Left ventricle myocardium superior (tissue), 1 donor: ENCODE results near the gene ZNF219. TPM values are rescaled to one million over a fixed set of nuclear protein-coding genes. Genes with fewer than 3 reads are reported as not detected.
A peak's percentile ranks its signal among the peaks of the same experiment; 100 is the strongest.

Source experiments
- ATAC-seq: fragments of 200-7000 bp; cut with Tn5 transposase; one replicate; pipeline ENCODE4 v1.9.1; 2020; ENCODE audit warnings: mild to moderate bottlenecking, moderate library complexity
- DNase-seq: peaks from one replicate; pipeline ENCODE4 v3.0.0-alpha.2; 2020
- intact Hi-C: fragments of 100-400 bp; cut with micrococcal nuclease; formaldehyde crosslinking; loops from one replicate; pipeline ENCODE4 v1.11.0; 2022
- long read RNA-seq: library from polyadenylated mRNA; unstranded; transcript quantifications from one replicate; pipeline ENCODE4 v2.0.0, GENCODE V29; 2021
- total RNA-seq: library from RNA; stranded (reverse); fragmentation: NEBNext Ultra II Directional; extraction: Animal tissue kit (Norgen Biotek cat#: 25700); gene quantifications from one replicate; pipeline ENCODE4 v1.2.1, GENCODE V29; 2021
- donor health status: DM: no; HTN: yes; CAD: no; lungs with severe emphysema.

ZNF219 gene
- total RNA-seq = 57.0 TPM
- long read RNA-seq, transcript ZNF219-201 (5 exons, 3,071 nt) = major isoform, 16 of 241 reads
- long read RNA-seq, partial matches to known transcripts = 201 of 241 reads
- long read RNA-seq, other reads (novel, unspliced or antisense) = 22 of 241 reads

- intact Hi-C loops = no loop called here
- peak; percentile 62 for ATAC-seq
- peak; percentile 77 for DNase-seq
Observed at GRCh38 chr14:21098076-21098891, at the start of gene ZNF219. ZNF219 (minus strand) TSS chr14:21098655; CDS start chr14:21093591, 5,064 bp downstream.

DNA sequence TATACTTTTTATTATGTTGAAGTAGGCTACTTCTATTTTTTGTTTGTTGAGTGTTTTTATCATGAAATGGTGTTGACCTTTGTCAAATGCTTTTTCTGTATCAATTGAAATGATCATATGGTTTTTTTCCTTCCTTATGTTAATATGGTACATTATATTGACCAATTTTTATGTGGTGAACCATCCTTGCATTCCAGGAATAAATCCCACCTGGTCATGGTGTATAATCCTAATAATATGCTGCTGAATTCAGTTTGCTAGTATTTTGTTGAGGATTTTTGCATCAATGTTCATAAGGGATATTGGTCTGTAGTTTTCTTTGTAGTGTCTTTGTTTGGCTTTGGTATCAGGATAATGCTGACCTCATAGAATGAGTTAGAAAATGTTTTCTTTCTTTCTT, 47.0 kb upstream of the ZNF219 start:
- no peak for ATAC-seq
- intact Hi-C loops = no loop called here
- no peak for DNase-seq

- DNase-seq = no peak
- intact Hi-C loops = no loop called here
- ATAC-seq = no peak
Observed at GRCh38 chr14:21142357-21142756, 43.9 kb upstream of the ZNF219 start.

GRCh38 chr14:21136024-21136423, 37.6 kb upstream of the ZNF219 start:
- no peak for ATAC-seq
- intact Hi-C loops = no loop called here
- DNase-seq = no peak

- ATAC-seq = no peak
- intact Hi-C loops = no loop called here
- no peak for DNase-seq
Observed at GRCh38 chr14:21133901-21134300, 35.4 kb upstream of the ZNF219 start.

DNA sequence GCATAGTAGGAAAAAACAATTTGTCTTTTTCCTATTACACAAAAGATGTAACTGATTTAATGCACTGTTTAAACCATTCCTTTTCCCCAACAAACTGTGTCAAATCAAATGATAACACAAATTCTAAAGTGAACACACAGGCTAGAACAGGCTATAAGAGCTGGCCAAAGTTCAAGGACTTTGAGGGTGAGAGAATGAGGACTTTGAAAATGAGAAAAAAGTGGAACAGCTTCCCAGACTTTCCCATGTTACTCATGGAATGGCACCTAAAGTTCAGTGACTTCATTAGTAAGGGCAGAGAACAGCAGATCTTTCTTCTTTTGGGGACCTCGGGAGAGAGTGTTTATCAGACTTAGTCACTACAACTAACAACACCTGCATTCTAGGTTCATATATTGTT, 25.0 kb upstream of the ZNF219 start:
- no peak for ATAC-seq
- intact Hi-C loops = no loop called here
- DNase-seq = no peak

- DNase-seq (no peak), ATAC-seq (no peak)
- intact Hi-C loops = no loop called here
Observed at GRCh38 chr14:21121122-21121521, 22.7 kb upstream of the ZNF219 start.

DNA sequence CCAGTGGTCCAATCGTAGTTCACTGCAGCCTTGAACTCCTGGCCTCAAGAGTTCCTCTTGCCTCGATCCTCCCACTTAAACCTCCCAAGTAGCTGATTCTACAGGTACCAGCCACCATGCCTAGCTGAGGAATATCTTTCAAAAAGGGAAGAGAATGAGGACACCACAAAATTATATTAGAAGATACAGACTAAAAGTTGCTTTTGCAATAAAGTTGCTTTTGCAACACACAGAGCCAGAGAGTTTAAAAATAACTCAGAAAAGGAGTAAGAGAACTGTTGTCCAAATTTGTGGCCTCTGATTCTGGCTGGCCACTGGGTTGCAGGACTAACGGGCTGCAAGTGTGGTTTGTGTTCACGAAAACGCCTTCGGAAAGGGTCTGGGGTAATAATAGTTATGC, 22.2 kb upstream of the ZNF219 start:
- DNase-seq = no peak
- intact Hi-C loops = no loop called here
- ATAC-seq = no peak

DNA sequence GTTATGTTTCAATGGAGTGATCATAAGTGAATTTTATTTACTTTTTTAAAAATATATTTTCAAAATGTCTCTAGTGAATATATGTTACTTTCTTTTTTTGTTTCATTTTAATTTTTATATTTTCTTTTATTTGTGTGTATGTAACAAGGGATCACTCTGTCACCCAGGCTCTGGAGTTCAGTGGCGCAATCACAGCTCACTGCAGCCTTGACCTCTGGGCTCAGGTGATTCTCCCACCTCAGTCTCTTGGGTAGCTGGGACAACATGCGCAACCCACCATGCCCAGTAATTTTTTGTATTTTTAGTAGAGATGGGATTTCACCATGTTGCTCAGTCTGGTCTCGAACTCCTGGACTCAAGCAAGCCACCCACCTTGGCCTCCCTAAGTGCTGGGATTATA, 20.5 kb upstream of the ZNF219 start:
- intact Hi-C loops = no loop called here
- DNase-seq (no peak), ATAC-seq (no peak)

- ATAC-seq (no peak), DNase-seq (no peak)
- intact Hi-C loops = no loop called here
Observed at GRCh38 chr14:21113369-21113768, 14.9 kb upstream of the ZNF219 start.

DNA sequence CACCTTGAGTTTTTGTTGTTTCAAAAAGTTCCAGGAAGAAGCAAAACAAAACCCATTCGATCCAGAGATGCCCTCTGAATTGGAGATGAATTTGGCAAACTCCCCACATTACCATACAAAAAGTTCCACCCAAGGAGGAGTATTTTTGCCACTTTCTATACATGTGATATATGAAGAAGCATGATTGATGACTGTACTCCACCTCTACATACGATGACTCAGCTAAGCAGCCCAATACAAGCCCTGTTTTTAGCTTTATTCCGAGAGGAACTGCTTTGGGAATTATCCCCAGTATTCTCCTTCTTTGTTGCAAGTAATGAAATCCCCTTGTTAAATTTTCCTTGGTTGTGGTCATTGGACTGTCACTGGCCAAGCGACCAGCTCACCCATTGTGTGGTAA, 13.8 kb upstream of the ZNF219 start:
- intact Hi-C loops = no loop called here
- ATAC-seq = no peak

DNA sequence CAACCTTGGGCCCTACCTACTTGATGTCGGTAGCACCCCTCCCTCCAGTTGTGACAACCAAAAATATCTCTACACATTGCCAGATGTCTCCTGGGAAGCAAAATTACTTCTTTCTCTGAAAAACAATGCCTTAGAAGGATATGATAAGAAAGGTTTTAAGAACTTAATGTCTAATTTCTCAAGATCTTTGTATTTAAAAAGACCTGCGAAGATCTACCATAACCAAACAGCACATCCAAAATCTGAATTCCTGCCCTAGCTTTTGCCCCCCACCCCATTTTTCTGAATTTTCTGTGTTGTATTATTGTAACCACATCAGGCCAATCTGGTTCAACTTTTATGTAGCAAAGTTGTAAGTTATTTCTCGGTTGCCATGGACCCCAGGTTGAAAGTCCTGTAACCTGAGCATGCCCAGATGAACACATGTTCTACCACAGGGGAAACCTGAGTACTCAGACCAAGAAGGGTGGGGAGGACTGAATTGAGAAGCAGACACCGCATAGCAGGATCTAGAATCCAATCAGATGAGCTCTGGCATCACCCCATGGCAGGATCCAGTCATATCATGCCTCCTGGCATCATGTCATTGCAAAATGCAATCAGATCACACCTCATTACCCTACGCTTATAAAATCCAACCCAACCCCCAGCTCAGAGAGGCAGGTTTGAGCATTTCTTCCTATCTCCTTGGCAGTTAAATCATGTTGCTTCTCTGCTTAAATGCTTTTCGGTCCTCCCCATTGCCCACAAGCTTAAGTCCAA, 11.1 kb upstream of the ZNF219 start:
- DNase-seq (no peak), ATAC-seq (no peak)
- intact Hi-C loops = no loop called here

More for the DNA sequence above, 13.8 kb upstream of the ZNF219 start:
- no peak for DNase-seq

- no peak for ATAC-seq
- intact Hi-C loops = no loop called here
- no peak for DNase-seq
Observed at GRCh38 chr14:21108791-21109190, 10.3 kb upstream of the ZNF219 start.

GRCh38 chr14:21107283-21107800, 8.9 kb upstream of the ZNF219 start:
- peak; percentile 48 for DNase-seq
- no peak for ATAC-seq
- intact Hi-C loops = no loop called here

GRCh38 chr14:21106498-21107282, 8.2 kb upstream of the ZNF219 start:
- peak; percentile 89 for DNase-seq
- ATAC-seq = peak; percentile 12
- intact Hi-C loops = no loop called here

- DNase-seq = no peak
- ATAC-seq = no peak
- intact Hi-C loops = no loop called here
Observed at GRCh38 chr14:21106176-21106497, 7.7 kb upstream of the ZNF219 start.

- ATAC-seq (no peak), DNase-seq (no peak)
Observed at GRCh38 chr14:21105095-21105494, 6.6 kb upstream of the ZNF219 start.

DNA sequence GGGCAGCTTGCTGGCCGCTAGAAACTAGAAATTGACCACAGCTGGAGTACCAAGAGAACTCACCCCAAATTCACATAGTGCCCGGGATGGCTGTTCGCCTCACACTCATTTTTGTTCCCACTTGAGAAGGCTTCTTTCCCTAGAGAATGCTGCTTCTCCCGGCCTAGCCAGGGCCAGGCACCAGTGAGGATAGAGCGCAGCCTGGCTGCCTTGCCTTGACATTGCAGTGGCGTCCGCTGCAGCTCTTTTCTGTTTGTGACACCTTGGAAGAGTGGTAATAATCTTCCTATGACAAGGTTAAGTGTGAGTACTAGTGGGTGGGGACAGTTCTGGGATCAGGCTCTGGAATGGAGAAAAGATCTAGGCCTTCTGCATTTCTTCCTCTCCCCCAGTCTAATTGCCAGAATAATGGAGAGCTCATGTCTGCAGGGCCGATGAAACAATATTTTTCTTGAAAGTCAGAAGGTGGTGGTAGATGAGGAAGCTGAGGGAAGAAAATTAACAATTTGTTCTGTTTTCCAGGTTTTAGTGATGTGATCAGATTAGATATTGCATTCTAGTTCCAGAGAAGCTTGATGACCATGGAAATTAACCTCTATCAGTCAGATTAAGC, 6.1 kb upstream of the ZNF219 start:
- DNase-seq (peak; percentile 85), ATAC-seq (peak; percentile 80)
- intact Hi-C loops = loop anchor here (5.0 kb wide), 1 partner anchor 37 kb away; no protein-coding TSS in a partner anchor

More at GRCh38 chr14:21105095-21105494, 6.6 kb upstream of the ZNF219 start:
- intact Hi-C loops = no loop called here
